Mucosa of descending colon (tissue), 3 donors: Measurements from ENCODE around the gene SYT17. TPM values are rescaled to one million over a fixed set of nuclear protein-coding genes. Genes with fewer than 3 reads are reported as not detected.

Source experiments
- ATAC-seq: fragments of 200-7000 bp; cut with Tn5 transposase; one replicate; pipeline ENCODE4 v1.9.1; 2020; ENCODE audit warnings: mild to moderate bottlenecking, moderate library complexity
- DNase-seq, 3 donors: peaks; one replicate each; pipeline ENCODE4 v3.0.0-alpha.2; 2020
- H3K36me3 ChIP-seq: fragments of 200-600 bp; one replicate; pipeline ENCODE4 v1.8.0; 2021; ENCODE audit warnings: low read depth, mild to moderate bottlenecking
- H3K4me1 ChIP-seq: fragments of 200-600 bp; one replicate; pipeline ENCODE4 v1.8.0; 2021; ENCODE audit warnings: low read depth, mild to moderate bottlenecking
- H3K4me3 ChIP-seq: fragments of 200-600 bp; one replicate; pipeline ENCODE4 v1.8.0; 2021; ENCODE audit warnings: mild to moderate bottlenecking
- H3K9me3 ChIP-seq: fragments of 200-600 bp; one replicate; pipeline ENCODE4 v1.8.0; 2021; ENCODE audit warnings: mild to moderate bottlenecking
- intact Hi-C, 2 donors: fragments of 100-400 bp; cut with DNase I in 1 of 2; cut with micrococcal nuclease in 1 of 2; formaldehyde crosslinking; loops; one replicate each; pipeline versions ENCODE4 v1.11.0 to v1.11.1; 2022; cut with DNase I, micrococcal nuclease
- total RNA-seq, 3 donors: library from RNA; stranded (reverse); fragmentation: NEBNext Ultra II Directional in 2 of 3; extraction: Animal tissue kit (Norgen Biotek cat#: 25700) in 2 of 3; gene quantifications; one replicate each; pipeline versions ENCODE4 v1.2.1 to v1.2.4, GENCODE V29; 2021 to 2023
- TF ChIP-seq, protein P1 (sequence below): fragments of 200-600 bp; IDR thresholded peaks from one replicate; pipeline ENCODE4 v1.8.0; 2022; ENCODE audit warnings: antibody characterized with exemption, mild to moderate bottlenecking
- donor health status: DM: no; HTN: no; CAD: no; lungs with moderate emphysema.
- donor health status: DM: no; HTN: no; CAD: no.
- donor health status: DM: no; HTN: yes; CAD: no.

SYT17 gene
- total RNA-seq, 3 donors from 2014 or later, result 4.9 to 13.3 (median 5.9) TPM

DNA sequence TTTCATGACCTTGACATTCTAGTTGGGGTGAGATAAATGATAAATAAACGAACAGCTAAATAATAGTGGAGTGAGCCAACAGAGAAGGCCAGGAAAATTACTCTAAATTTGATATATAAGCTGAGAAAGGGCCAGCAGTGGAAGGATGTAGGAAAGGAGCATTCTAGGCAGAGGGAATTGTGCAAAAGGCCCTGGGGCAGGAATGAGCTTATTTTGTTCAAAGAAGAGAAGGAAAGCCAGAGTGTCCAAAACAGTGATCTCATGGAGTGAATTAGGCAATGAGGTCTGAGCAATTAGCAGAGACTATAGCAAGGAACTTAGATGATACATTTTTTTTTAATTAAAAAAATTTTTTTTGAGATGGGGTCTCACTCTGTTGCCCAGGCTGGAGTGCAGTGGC lies 74.1 kb downstream of the SYT17 start:
- intact Hi-C loops, result no loop called here
- Histone ChIP-seq H3K9me3 (no peaks in the 10 kb centered on the region), H3K4me1 (no peaks in the 10 kb centered on the region), H3K4me3 (no peak overlapping the region), H3K36me3 (no peaks in the 10 kb centered on the region)
- DNase-seq (no peak), ATAC-seq (no peak)
- TF ChIP-seq, protein P1, sequence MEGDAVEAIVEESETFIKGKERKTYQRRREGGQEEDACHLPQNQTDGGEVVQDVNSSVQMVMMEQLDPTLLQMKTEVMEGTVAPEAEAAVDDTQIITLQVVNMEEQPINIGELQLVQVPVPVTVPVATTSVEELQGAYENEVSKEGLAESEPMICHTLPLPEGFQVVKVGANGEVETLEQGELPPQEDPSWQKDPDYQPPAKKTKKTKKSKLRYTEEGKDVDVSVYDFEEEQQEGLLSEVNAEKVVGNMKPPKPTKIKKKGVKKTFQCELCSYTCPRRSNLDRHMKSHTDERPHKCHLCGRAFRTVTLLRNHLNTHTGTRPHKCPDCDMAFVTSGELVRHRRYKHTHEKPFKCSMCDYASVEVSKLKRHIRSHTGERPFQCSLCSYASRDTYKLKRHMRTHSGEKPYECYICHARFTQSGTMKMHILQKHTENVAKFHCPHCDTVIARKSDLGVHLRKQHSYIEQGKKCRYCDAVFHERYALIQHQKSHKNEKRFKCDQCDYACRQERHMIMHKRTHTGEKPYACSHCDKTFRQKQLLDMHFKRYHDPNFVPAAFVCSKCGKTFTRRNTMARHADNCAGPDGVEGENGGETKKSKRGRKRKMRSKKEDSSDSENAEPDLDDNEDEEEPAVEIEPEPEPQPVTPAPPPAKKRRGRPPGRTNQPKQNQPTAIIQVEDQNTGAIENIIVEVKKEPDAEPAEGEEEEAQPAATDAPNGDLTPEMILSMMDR, result no peak

- H3K36me3 ChIP-seq, result no peaks in the 10 kb centered on the region
- TF ChIP-seq, protein P1, result no peak
- H3K9me3 ChIP-seq, result no peaks in the 10 kb centered on the region
- H3K4me1 ChIP-seq, result no peaks in the 10 kb centered on the region
- ATAC-seq (no peak), DNase-seq (no peak)
- intact Hi-C loops, result no loop called here
- no peak overlapping the region for H3K4me3 ChIP-seq
Measured at GRCh38 chr16:19242987-19243575, 75.0 kb downstream of the SYT17 start.

GRCh38 chr16:19245326-19245925 lies 77.4 kb downstream of the SYT17 start:
- no peaks in the 10 kb centered on the region for H3K9me3 ChIP-seq
- peak; percentile 91 for ATAC-seq
- TF ChIP-seq, protein P1, result no peak
- no peak overlapping the region for H3K4me3 ChIP-seq
- peak in 2 of 3 donors; percentile 35 to 49 for DNase-seq
- H3K4me1 ChIP-seq, result no peaks in the 10 kb centered on the region
- intact Hi-C loops, result no loop called here
- H3K36me3 ChIP-seq, result no peaks in the 10 kb centered on the region

- TF ChIP-seq, protein P1, result no peak
Measured at GRCh38 chr16:19252904-19253303, 84.9 kb downstream of the SYT17 start.

DNA sequence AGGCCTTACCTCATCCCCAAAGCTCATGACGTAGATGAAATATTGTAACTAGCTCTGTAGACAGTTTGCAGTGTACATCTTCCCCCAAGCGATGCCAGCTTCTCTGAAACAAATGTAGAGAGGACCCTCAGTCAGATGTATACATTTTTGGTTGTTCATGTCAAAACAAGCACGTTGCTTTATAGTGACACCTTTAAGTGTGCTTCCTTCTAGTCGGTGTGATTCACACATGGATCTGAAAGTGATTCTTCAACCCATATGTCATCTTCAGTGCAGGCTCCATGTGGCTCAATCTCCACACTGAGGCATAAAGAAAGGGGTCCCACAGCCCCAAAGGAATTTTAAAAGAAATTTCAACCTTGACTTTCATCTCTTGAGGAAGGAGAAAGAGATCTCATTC lies 86.6 kb downstream of the SYT17 start:
- intact Hi-C loops, result no loop called here
- DNase-seq (no peak), ATAC-seq (no peak)
- Histone ChIP-seq H3K4me3 (no peak overlapping the region), H3K4me1 (no peaks in the 10 kb centered on the region), H3K9me3 (no peaks in the 10 kb centered on the region), H3K36me3 (no peaks in the 10 kb centered on the region)
- TF ChIP-seq, protein P1, result no peak

More at GRCh38 chr16:19252904-19253303, 84.9 kb downstream of the SYT17 start:
- intact Hi-C loops, result no loop called here
- Histone ChIP-seq H3K36me3 (no peaks in the 10 kb centered on the region), H3K9me3 (no peaks in the 10 kb centered on the region), H3K4me1 (no peaks in the 10 kb centered on the region), H3K4me3 (no peak overlapping the region)
- no peak for DNase-seq
- no peak for ATAC-seq
